Stimulated activated CD8-positive, alpha-beta memory T cell treated with anti-CD3 and anti-CD28 coated beads, Interleukin-7, amount 100 ng/mL, for 1 hour (primary cell): ENCODE measurements around the gene NUFIP1.
"Not testable (repeated sequence)": the region's sequence is repeated elsewhere in the genome, so short reads cannot be mapped to it uniquely, and the experiment has no call there.

Experiments
- DNase-seq, 2 donors: peaks; one replicate each; pipeline ENCODE4 v3.0.0-alpha.2; 2020; ENCODE audit warnings: low read depth in 2 of 2

The NUFIP1 gene

DNA sequence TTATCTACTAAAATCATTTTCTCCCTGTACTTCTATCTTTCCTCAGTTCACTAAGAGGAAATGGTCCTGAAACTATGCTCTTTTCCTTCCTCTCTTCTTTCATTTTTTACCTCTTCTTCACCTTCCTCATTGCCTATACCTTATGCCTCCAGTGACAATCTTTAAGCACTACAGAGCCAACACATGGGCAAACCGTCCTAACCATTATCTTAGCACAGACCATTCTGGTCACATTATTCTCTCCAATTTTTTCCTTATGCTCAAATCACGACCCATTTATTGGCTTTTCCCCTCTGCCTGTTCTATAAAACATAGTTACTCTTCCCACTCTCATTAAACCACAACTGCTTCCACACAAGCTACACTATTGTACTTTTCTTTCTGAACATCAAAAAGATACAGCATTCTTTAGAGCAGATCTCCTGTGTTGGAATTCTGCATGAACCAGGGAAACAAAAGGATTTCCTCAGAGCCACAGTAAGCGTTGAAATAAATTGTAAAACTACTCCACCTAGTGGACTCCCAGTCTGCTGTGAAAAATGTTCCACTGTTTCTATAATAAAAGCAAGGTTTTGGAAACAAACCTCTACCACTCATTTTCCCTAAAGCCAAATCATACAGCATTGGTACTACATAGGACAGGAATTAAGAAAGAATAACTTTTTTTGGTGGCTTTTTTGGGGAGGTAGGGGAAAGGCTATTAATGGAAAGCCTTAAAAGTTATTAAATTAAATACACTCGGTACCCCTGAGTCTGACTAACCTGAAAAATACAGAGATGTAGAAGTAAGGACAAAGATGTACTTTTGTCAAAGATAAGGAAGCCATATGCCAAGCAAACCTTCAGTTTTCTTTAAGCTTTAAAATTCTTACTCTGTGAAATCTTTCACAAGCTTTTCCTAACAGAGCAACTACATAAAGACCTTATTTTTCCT is 19.5 kb downstream of the NUFIP1 start:
- no peak for DNase-seq

DNA sequence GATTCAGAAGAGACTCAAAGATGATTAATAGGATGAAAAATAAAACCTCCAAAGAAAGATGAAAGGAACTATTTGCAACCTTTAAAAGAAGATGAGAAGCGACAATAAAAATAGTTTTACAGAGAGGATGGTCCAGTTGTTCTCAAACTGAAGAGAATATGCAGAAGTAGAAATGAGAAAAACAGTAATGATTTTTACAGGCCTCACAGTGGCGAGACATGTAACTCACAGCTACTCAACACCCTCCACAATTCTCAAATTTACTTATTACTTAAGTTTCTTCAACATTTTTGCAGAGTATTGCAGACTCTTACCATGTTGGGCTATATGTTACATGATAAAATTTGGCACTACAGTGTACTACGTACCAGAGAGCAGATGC is 20.8 kb downstream of the NUFIP1 start:
- DNase-seq, result no peak

DNA sequence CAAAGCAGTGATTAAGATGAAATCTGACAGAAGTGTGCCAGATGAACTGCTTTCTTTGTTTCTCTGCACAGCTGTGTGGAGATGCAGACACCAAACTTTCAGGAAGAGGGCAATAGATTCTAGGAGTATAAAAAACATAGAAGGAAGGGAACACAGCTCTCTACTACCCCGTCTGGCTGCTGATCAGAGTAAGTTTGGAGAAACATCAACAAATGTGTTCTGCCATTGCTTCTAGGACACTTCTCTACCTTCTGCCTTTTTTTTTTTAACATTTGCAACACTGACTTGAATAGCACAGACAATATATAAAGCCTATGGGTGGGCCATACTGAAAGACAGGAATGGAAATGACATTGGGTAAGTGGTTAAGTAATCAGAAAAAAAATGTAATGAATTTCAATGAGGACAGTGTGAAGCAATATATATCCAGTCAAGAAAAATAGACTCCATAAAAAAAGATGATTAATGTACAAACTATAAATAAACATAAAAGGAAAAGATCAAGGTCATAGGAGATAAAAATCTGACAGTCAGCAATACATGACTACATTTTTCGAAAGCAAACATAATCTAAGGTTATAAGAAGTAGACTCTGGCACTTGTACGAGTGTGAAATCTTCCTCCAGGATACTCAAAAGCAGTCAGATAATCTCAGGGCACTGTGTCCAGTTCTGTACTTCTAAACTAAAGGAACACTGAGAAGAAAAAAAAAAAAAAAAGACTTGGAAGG is 21.4 kb downstream of the NUFIP1 start:
- no peak for DNase-seq

DNA sequence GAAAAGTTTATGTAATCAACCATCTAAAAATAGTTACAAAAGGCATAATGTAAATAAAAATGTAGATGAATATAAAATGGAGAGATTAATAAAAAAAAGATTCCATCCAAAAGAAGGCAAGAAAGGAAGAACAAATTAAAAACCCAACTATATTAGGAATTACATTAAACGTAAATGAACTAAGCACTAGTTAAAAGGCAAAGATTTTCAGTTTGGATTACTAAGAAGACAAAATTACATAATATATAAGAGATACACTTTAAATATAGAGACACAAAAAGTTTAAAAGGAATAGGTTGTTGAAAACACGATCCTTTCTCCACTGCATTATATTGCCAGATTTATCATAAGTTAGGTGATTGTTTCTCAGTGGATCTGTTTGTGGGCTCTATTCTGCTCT is 27.3 kb downstream of the NUFIP1 start:
- DNase-seq, result no peak

DNA sequence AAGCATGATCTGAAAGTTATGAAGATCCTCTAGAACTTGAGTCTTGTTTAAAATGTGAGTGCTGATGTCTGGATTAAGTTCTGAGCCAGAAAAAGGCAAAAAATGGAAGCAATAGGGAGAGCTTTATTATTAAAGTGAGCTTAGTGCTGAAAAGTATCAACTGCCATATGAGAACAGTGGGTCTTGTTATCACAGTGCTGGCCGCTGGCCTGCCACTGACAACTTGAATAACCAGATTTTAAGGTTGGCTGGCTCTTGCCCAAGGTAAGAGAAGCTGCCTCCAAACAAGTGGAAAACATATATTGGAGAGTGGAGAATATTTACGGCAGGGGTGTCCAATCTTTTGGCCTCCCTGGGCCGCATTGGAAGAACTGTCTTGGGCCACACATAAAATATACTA is 33.9 kb downstream of the NUFIP1 start:
- DNase-seq, result no peak

DNA sequence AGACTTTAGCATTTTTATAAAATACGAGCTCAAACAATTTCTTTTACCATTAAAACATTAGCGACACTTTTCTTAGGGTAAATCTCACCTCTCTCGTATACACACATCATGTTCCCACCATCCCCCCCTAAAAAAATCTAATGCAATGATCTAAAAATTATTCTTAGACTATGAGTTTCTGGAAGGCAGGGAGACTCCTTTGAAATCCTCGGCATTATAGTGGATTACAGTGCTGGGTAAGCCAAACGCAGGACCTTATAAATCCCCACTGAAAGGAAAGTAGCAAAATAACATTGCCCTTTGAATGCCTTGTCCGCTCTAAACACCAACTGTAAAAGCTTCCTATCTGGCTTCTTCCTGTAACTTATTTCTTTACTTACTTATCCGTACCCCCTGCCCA is 35.0 kb downstream of the NUFIP1 start:
- DNase-seq, result no peak

DNA sequence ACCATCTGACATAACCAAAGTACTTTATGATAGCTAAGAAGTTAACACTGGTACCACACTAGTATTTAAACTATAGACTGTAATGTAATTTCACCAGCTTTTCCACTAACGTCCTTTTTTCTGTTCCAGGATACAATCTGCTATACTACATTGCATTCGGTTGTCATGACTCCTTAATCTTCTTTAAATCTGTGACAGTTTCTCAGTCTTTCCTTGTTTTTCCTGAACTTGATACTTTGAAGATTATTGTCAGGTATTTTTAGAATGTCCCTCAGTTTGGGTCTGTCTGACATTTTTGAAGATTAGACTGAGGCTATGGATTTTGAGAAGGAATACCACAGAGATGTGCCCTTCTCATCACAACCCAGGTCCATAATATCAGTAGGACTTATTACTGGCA is 36.6 kb downstream of the NUFIP1 start:
- no peak for DNase-seq

DNA sequence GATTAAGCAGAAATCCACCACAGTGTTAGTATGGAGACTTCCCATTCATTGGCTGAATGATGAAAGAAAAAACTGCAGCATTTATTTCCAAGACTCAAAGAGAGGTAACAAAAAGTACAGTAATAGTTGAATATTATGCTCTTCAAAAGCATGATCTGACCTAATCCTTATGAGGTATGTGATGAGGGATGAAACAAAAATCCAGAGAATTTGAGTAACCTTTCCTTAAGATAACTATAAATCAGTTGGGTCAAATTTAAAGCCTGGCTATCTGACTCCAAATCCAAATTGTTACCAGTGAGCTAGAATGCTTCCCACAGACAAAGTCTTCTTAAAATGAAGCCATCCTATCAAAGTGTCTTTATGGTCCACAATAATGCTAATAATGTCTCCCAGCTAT is 38.1 kb downstream of the NUFIP1 start:
- DNase-seq, result no peak

DNA sequence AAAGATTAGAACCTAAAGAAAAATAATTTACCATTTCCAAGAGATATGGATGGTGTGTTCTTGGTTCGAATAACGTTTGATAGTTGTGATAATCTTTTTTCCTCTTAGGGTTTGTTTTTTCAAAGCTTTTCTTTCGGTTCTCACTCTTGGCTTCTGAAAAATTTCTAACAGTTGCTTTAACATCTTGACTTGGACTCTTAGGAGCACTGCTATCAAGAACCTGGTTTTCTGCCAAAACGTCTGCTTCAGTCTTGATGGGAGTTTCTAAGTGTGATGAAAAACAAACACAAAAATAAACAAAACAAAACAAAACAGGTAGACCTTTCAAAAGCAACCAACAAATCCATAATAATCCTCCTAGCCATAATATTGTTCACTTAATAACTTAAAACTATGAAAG is 45.9 kb downstream of the NUFIP1 start:
- not testable (repeated sequence) for DNase-seq

DNA sequence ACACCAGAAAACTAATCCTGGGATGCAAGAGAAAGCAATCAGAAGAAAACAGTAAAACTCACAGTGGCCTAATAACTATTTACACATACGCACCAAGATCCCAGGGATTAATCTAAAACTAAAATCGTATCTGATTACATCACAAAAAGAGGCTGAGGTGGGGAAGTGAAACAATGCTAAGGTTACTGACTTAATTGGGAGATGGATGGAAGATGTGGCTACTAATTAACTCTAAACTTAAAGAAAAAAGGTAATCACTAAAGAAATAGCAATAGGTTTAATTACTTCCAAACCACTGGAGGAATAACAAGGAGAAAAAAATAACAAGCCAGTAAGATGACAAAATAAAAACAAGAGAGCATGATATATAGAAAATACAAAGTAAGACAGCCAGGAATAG is 50.4 kb downstream of the NUFIP1 start:
- DNase-seq, result no peak

DNA sequence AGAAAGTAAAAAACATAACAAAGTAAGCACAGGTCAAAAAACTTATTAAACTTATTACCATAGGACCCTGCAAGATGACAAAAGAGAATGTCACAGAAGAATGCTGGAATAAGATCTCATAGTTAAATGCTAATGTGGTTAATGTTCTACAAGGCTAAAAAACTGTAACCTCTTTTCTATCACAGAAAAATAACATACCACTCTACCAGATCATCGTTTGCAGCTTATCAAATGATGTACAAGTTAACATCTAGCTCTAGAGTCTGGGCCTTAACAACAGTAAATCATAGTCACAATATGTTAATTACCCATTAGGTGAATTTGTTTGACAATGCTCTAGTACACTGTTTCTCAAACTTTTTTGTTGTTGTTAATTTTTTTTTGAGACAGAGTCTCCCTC is 53.0 kb downstream of the NUFIP1 start:
- DNase-seq, result no peak

DNA sequence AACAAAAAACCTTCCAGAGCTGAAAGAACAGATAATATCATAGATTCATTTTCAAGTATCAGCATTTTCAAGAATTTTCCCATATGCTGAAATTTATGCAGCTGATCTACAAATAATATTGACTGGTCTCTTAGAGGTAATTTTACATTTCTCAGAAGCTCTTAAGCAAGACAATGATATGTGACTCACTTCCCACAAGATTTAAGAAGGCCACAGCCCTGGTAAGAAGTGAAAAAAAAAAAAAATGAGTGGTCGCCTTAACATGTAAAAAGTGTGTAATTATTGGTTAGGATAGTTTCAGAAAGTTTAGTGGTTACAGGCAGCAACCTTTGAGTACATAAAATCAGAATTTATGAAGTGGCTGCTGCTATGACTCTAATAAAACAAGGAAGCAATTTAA is 54.5 kb downstream of the NUFIP1 start:
- no peak for DNase-seq

DNA sequence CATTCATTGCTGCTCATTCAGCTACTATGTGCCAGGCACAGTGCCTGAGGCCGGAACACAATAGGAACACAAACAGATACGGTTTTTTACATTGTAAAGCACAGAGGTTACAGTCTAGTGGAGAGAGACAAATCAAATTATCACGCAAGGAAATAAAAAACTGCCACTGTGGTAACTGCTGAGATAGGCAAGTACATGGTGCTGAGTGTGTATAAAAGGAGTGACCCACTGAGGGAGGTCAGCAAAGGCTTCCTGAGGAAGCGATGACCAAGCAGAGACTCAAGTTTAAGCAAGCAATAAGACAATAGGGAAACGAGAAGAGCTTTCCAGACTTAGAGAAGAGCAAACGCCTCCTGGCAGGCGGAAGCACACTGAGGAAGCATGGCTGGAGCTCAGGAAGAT is 56.4 kb downstream of the NUFIP1 start:
- no peak for DNase-seq

DNA sequence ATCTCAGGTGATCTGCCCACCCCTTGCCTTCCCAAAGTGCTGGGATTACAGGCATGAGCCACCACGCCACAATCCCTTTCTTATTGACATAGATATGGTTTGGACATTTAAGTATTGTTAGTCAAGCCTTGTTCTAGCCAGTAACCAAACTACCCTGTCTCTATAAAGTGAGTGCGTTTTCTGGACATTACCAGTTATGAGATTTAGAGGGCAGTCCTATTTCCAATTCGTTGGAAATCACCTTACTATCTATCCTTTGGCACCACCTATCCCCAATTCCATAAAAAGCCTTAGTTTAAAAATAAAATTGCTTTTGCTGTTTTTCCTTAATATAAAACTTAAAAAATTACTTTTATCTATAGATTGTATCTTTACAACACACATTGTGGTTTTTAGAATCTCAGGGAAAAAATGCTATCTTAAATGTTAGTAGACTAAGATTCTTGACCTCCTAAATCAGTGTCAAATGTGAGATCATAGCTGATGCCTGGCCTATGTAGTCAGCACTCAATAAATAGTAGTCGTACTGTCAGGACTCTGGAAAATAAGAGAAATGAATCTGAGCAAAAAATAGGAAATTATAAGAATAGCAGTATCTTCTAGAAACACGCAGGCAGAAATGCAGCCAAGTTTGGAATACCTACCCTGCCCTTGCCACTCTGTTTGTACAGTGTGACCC is 57.0 kb downstream of the NUFIP1 start:
- no peak for DNase-seq

DNA sequence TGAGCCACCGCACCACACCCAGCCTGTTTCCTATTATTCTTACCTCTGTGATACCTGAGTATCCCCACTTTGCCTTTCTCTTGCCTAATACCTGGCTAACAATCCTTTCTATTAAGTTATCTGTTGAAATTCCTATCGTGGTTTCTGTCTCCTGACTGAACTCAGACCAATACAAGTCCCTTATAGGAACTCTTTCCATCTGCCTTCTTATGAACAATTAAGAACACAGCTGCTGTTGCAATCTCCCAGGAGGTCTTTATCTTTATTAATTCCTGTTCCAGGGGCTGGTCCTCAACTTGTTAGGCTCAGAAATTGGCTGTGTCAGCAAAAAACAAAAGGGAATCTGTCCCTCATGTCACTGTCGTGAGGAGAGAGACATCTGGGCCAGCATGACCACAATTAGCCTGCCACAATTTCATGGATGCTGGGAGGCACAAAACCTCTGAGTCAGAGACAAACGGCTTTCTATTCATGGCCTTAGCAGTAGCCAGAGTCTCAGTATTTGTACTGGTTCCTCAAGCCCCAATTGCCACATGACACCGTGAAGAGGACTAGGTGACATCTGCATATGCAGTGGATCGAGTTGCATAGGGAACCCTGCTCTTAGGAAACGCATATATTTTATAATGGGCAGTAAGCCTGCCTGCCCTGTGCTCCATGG is 58.2 kb downstream of the NUFIP1 start:
- no peak for DNase-seq

DNA sequence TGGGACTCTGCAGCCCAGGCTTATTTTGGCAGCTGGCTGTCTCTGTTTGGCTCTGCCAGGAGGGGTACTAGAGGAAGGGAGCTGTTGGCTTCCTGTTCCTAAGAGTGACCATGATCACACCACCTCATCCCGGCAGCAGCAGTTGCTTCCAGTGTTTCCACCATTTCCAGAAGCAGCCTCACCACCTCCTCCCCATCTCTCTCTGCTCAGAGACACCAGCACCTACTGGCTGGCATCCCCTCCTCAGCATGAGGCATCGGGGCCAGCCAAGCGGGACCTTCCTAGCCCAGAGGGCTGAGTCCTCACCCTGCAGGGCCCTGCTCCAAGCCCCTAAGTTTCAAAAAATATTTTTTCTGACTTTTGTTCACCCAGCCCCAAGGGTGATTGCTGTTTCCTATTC is 59.0 kb downstream of the NUFIP1 start:
- no peak for DNase-seq

DNA sequence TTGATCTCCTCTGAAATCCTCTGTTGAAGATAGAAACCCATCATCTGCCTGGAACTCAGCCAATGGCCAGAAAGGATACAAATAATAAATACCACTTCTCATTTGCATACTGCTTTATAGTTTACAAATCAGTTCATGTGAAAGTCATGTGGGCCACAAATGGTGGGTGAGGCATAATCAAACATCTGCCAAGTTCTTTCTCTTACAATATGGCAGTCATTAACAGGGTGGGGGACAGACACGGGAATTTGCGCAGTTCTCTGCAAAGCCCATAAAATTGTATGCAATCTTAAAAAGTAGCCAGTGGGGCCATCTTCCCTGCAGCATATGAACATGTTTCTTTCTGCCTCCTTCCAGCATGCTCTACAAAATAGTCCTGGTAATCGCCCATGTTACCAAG is 59.6 kb downstream of the NUFIP1 start:
- DNase-seq, result no peak

DNA sequence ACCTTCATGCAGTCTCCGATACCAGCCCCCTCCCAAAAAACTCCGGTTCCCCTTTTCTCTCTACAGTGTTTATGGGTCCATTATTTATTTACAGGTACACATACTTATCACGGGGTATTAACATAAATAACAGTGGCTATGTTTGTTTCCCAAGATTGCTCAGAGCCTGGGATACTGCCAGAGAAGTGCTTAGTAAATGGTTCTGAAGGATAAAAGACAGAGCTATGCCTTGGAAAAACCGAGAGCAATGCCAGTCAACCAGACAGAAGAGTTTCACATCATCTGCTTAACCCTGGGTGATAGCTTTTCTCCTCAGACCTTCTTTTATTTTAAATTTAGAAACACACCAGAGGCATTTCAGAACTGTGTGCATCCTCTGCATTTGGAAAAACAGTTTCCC is 61.3 kb downstream of the NUFIP1 start:
- no peak for DNase-seq

DNA sequence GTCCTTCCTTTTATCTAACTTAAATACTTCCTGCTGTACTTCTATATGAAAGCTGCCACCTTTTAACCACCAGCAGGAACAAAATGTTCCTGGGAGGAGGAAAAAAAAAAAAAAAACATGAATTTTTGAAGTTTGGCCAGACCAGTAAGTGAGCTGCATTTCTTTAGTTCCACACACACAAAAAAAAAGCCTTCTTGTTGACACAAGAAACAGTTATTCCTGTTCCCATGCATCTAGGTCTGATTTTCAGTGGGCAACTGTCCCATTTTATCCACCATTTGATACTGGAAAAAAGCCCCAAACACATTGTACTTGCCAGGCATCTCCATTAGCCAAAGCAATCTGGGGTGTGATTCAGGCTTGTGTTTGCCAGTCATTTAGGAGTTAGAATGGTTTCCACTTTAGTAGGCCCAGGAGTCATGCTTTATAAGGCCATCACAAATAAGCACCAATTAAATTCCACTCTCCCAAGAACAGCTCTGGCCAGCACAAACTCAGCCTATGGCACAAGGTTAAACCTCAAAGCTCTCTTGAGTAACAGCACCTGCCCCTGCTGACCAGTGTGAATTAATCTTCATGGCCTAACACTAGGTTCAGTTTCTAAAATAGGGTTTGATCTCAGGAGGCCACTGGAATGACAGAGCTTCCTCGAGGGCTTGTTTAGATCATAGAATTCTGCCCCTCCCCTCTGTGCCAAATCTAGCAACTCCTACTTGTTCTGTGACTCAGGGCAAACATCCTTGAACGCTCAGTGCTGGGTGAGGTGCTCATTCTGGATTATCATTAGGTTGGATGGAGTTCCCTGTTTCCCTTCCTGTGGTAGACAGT is 67.1 kb downstream of the NUFIP1 start:
- no peak for DNase-seq

DNA sequence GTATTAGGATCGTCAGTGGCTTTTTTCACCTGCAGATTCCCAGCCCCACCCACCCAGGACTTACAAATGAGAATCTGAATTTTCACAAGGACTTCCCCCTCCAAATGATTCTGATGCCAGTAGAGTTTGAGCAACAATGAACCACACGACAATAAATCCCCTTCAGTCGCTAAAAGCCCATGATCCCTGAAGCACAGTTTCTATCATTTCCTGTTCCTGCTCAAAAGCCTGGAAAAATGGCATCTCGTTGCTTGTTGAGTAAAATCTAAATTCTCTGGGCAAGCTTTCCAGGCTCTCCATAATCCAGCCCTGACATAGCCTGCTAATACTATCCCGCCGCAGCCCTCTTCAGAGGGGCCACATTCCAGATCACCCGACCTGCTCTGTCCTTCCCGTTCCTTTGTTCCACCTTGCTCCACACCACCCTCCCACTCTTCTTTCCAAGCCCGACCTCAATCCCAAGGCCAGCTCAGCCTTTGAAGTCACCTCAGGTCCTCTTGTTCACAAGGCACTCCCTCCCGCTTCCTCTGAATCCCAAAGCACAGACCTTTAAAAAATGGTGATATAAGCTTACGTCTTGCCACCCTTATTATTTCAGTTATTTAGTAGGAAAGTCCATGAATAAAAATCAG is 67.9 kb downstream of the NUFIP1 start:
- no peak for DNase-seq

DNA sequence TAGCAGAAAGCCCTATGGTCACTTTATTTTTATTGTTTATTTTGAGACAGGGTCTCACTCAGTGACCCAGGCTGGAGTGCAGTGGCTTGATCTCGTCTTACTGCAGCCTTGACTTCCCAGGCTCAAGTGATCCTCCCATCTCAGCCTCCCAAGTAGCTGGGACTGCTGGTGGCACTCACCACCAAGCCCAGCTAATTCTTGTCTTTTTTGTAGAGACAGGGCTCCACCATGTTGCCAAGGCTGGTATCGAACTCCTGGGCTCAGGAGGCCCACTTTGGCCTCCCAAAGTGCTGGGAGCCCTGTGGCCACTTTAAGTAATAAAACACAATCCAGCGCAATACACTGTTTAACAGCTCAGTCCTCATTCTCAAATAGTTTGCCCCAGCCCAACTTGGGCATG is 69.3 kb downstream of the NUFIP1 start:
- no peak for DNase-seq
